Measurements from ENCODE around the gene SAMD13. TPM values are rescaled to one million over a fixed set of nuclear protein-coding genes. Genes with fewer than 3 reads are reported as not detected.

SAMD13 gene
- total and polyA plus RNA-seq, 2 of the 4 experiments (the other 2 are of a cell fraction) = 0.27 to 0.36 TPM

- no peak for ATAC-seq (ENCODE audit: low read depth)
- no peak overlapping the region for H4K5ac ChIP-seq (ENCODE audit: low read depth, low read length)
- H4K20me1 ChIP-seq (ENCODE audit: insufficient read depth, low read length) = no peaks in the 10 kb centered on the region
- H2BK5ac ChIP-seq (ENCODE audit: low read depth, low read length, poor library complexity, severe bottlenecking) = no peak overlapping the region
- no peak for DNase-seq
- H3K14ac ChIP-seq (replicated peaks; ENCODE audit: low read depth, low read length) = no peak overlapping the region
- H3K27me3 ChIP-seq (ENCODE audit: control insufficient read depth, insufficient read depth, low read length) = no peaks in the 10 kb centered on the region
- no TSS peak for BruUV-seq (replicated peaks)
- H2BK15ac ChIP-seq (ENCODE audit: low read depth, low read length) = no peak overlapping the region
- H3K9me1 ChIP-seq (ENCODE audit: insufficient read depth, low read length) = peaks cover 9% of the 10 kb centered on the region
- in situ Hi-C loops (cut with MboI; ENCODE audit: low sequenced_read_pairs) = no loop called here
- no peaks in the 10 kb centered on the region for H3K36me3 ChIP-seq (ENCODE audit: control insufficient read depth, insufficient read depth, low read length)
- H3K9ac ChIP-seq (ENCODE audit: low read depth, low read length) = no peak overlapping the region
- no peak overlapping the region for H2AK9ac ChIP-seq (replicated peaks; ENCODE audit: low read depth, low read length, poor library complexity)
- H3K4me2 ChIP-seq (ENCODE audit: low read depth, low read length) = no peak overlapping the region
- no peak overlapping the region for H2BK20ac ChIP-seq (ENCODE audit: low read depth, low read length)
- dilution Hi-C loops (cut with HindIII; ENCODE audit: low sequenced_read_pairs, unreplicated experiment) = no loop called here
- peak overlapping the region; percentile 64; the same call in 1 of the 2 replicates for H3K18ac ChIP-seq (ENCODE audit: low read depth, low read length)
- H3K9me3 ChIP-seq (ENCODE audit: control insufficient read depth, insufficient read depth, low read length) = no peaks in the 10 kb centered on the region
- no peak overlapping the region for H4K8ac ChIP-seq (ENCODE audit: low read depth in 2 of 2, low read length in 2 of 2)
- peaks cover 5% of the 10 kb centered on the region for H3K4me1 ChIP-seq (ENCODE audit: control insufficient read depth, insufficient read depth, low read length)
- H3K79me1 ChIP-seq (ENCODE audit: low read depth in 1 of 2, low read length in 2 of 2) = no peaks in the 10 kb centered on the region
- ChIA-PET POLR2A (ENCODE audit: unreplicated experiment) (no interaction called here), CTCF (no interaction called here)
- TF ChIP-seq SMC3 (IDR thresholded peaks at IDR 0.05; ENCODE audit: low read depth, low read length) (no peak), MXI1 (IDR thresholded peaks at IDR 0.05; ENCODE audit: borderline replicate concordance, low read depth, low read length) (no peak), RCOR1 (IDR thresholded peaks at IDR 0.05; ENCODE audit: insufficient replicate concordance, low read length) (no peak)
- no peak overlapping the region for H4K91ac ChIP-seq (ENCODE audit: insufficient read depth, low read depth, low read length)
- no peak overlapping the region for H2AFZ ChIP-seq (replicated peaks; ENCODE audit: low read length, poor library complexity)
- no peak overlapping the region for H3K56ac ChIP-seq (ENCODE audit: extremely low read depth, insufficient read depth, low read length)
- intact Hi-C loops (cut with micrococcal nuclease) = no loop called here
- no peak overlapping the region; the same call in 1 of the 2 replicates for H2BK120ac ChIP-seq (ENCODE audit: low read depth, low read length)
- H3K23ac ChIP-seq (ENCODE audit: low read depth, low read length) = no peak overlapping the region
- no peak overlapping the region for H3K27ac ChIP-seq (ENCODE audit: insufficient read depth, low read length)
- no peak overlapping the region; the same call in 1 of the 2 replicates for H3K4ac ChIP-seq (ENCODE audit: low read depth, low read length)
- H2AK5ac ChIP-seq (ENCODE audit: low read depth, low read length) = peak overlapping the region; percentile 15; the same call in 1 of the 2 replicates
- H3K4me3 ChIP-seq (ENCODE audit: insufficient read depth, low read depth, low read length) = no peak overlapping the region
Measured at GRCh38 chr1:84255582-84255981, 45.9 kb upstream of the SAMD13 start.
